ENCODE data around the gene PPP1R14C.

- TF ChIP-seq CTCF (IDR thresholded peaks at IDR 0.05) (no peak), MAZ (IDR thresholded peaks at IDR 0.05; ENCODE audit: borderline replicate concordance, low read depth, low read length) (no peak), RAD21 (conservative IDR thresholded peaks at IDR 0.05 in 1 of 2, IDR thresholded peaks at IDR 0.05 in 1 of 2) (no peak), CBX8 (IDR thresholded peaks at IDR 0.05) (no peak), MAX (IDR thresholded peaks at IDR 0.05) (no peak), BHLHE40 (IDR thresholded peaks at IDR 0.05; ENCODE audit: low read depth, low read length) (no peak), CHD2 (IDR thresholded peaks at IDR 0.05; ENCODE audit: low read length, partially characterized antibody) (no peak), E2F6 (IDR thresholded peaks at IDR 0.05; ENCODE audit: borderline replicate concordance, low read depth) (no peak), FOSL2 (IDR thresholded peaks at IDR 0.05) (no peak), FOSL2 (CRISPR knock-in tag; IDR thresholded peaks at IDR 0.05) (no peak)
These were observed 96.1 kb downstream of the PPP1R14C start for GRCh38 chr6:150238846-150239407.
